Central memory CD8-positive, alpha-beta T cell (primary cell): ENCODE measurements around the gene VWA2.

Experiments used
- ATAC-seq: fragments of 150-1000 bp; cut with Tn5 transposase; replicated peaks from 2 replicates; pipeline ENCODE4 v1.10.0; 2022; ENCODE audit warnings: mild to moderate bottlenecking, moderate FRiP score, moderate number of reproducible peaks; ENCODE audit not compliant: poor library complexity, severe bottlenecking; ENCODE audit errors: extremely low read depth
- DNase-seq, 2 donors: peaks; one replicate each; pipeline ENCODE4 v3.0.0; 2021; ENCODE audit warnings: low spot score in 2 of 2
- H3K27ac Mint-ChIP-seq: one replicate; pipeline ENCODE4 v1.8.0; 2022; ENCODE audit warnings: low read depth, mild to moderate bottlenecking, moderate library complexity, mixed read lengths
- H3K27me3 Mint-ChIP-seq: one replicate; pipeline ENCODE4 v1.8.0; 2022; ENCODE audit warnings: mixed read lengths
- H3K36me3 Mint-ChIP-seq: one replicate; pipeline ENCODE4 v1.8.0; 2022; ENCODE audit warnings: mild to moderate bottlenecking, moderate library complexity, mixed read lengths; ENCODE audit not compliant: insufficient read depth
- H3K4me1 Mint-ChIP-seq: one replicate; pipeline ENCODE4 v1.8.0; 2022; ENCODE audit warnings: mixed read lengths
- H3K4me3 Mint-ChIP-seq: one replicate; pipeline ENCODE4 v1.8.0; 2022; ENCODE audit warnings: mild to moderate bottlenecking, moderate library complexity, mixed read lengths
- H3K9me3 Mint-ChIP-seq: one replicate; pipeline ENCODE4 v1.8.0; 2022; ENCODE audit warnings: mixed read lengths

VWA2 gene

GRCh38 chr10:114336823-114337509, 97.9 kb downstream of the VWA2 start:
- H3K4me3 Mint-ChIP-seq, result no peak overlapping the region
- no peak overlapping the region for H3K27ac Mint-ChIP-seq
- H3K4me1 Mint-ChIP-seq, result no peaks in the 10 kb centered on the region
- ATAC-seq, result no peak
- H3K36me3 Mint-ChIP-seq, result no peaks in the 10 kb centered on the region
- no peaks in the 10 kb centered on the region for H3K9me3 Mint-ChIP-seq
- no peaks in the 10 kb centered on the region for H3K27me3 Mint-ChIP-seq
- DNase-seq, result no peak

GRCh38 chr10:114337510-114338462, 98.7 kb downstream of the VWA2 start:
- Mint-ChIP-seq H3K36me3 (no peaks in the 10 kb centered on the region), H3K27me3 (no peaks in the 10 kb centered on the region), H3K27ac (no peak overlapping the region), H3K4me3 (no peak overlapping the region), H3K4me1 (no peaks in the 10 kb centered on the region), H3K9me3 (no peaks in the 10 kb centered on the region)
- DNase-seq, result no peak
- ATAC-seq, result no peak

GRCh38 chr10:114340816-114341215, 101.8 kb downstream of the VWA2 start:
- no peak for ATAC-seq
- Mint-ChIP-seq H3K4me3 (no peak overlapping the region), H3K9me3 (no peaks in the 10 kb centered on the region), H3K27ac (no peak overlapping the region), H3K4me1 (no peaks in the 10 kb centered on the region), H3K27me3 (no peaks in the 10 kb centered on the region), H3K36me3 (peaks cover 1% of the 10 kb centered on the region)
- DNase-seq, result no peak
